Cardiac fibroblast (primary cell): ENCODE measurements around the gene CHCT1.

Source experiments
- DNase-seq, 2 donors: peaks; one replicate each; pipeline versions ENCODE4 v3.0.0 to v3.0.0-alpha.2; 2010; ENCODE audit warnings: low read depth in 2 of 2
- H3K4me3 ChIP-seq, 2 donors: replicated peaks in 1 of 2; 1 replicate in 1 of 2; 2 replicates in 1 of 2; pipeline ENCODE4 v1.5.1; 2011; ENCODE audit warnings: low read depth in 2 of 2, low read length in 2 of 2, mild to moderate bottlenecking in 2 of 2, moderate library complexity in 1 of 2
- CTCF ChIP-seq: IDR thresholded peaks from one replicate; pipeline ENCODE4 v1.5.1; 2011; ENCODE audit warnings: low read depth, mild to moderate bottlenecking, low read length, inconsistent platforms

Gene CHCT1

GRCh38 chr17:60392845-60393702 is 29.2 kb upstream of the CHCT1 start:
- peak overlapping the region; percentile 69 to 92 for H3K4me3 ChIP-seq
- no peak for TF ChIP-seq CTCF
- peak; percentile 75 to 86 for DNase-seq

GRCh38 chr17:60393840-60394723 is 28.2 kb upstream of the CHCT1 start:
- H3K4me3 ChIP-seq = no peak overlapping the region
- DNase-seq = no peak
- TF ChIP-seq CTCF = no peak

GRCh38 chr17:60395508-60396065 is 26.7 kb upstream of the CHCT1 start:
- no peak overlapping the region for H3K4me3 ChIP-seq
- DNase-seq = no peak
- TF ChIP-seq CTCF = no peak

- no peak overlapping the region for H3K4me3 ChIP-seq
- no peak for DNase-seq
These were observed 25.9 kb upstream of the CHCT1 start for GRCh38 chr17:60396412-60396811.

GRCh38 chr17:60398227-60398959 is 23.9 kb upstream of the CHCT1 start:
- no peak for DNase-seq
- TF ChIP-seq CTCF = no peak
- no peak overlapping the region for H3K4me3 ChIP-seq

More at GRCh38 chr17:60396412-60396811, 25.9 kb upstream of the CHCT1 start:
- TF ChIP-seq CTCF = no peak

GRCh38 chr17:60401819-60402218 is 20.5 kb upstream of the CHCT1 start:
- no peak for TF ChIP-seq CTCF
- DNase-seq = no peak
- no peak overlapping the region for H3K4me3 ChIP-seq
